WI38 (cell line): ENCODE measurements around the gene SSH2.

ENCODE experiments used
- H3K4me3 ChIP-seq: 2 replicates; pipeline ENCODE4 v1.5.1; 2011; ENCODE audit warnings: low read depth, mild to moderate bottlenecking, control low read depth, low read length
- CTCF ChIP-seq: IDR thresholded peaks from 2 replicates; pipeline ENCODE4 v1.5.1; 2012; ENCODE audit warnings: low read depth, mild to moderate bottlenecking, control low read depth, low read length

SSH2 gene

GRCh38 chr17:29610395-29610794, 319.6 kb downstream of the SSH2 start:
- no peak overlapping the region for H3K4me3 ChIP-seq
- TF ChIP-seq CTCF, result no peak

- no peak overlapping the region for H3K4me3 ChIP-seq
- TF ChIP-seq CTCF, result no peak
Observed at GRCh38 chr17:29608986-29609385, 321.0 kb downstream of the SSH2 start.

GRCh38 chr17:29607557-29608195, 322.4 kb downstream of the SSH2 start:
- TF ChIP-seq CTCF, result no peak
- no peak overlapping the region for H3K4me3 ChIP-seq

GRCh38 chr17:29603109-29603674, 326.8 kb downstream of the SSH2 start:
- no peak for TF ChIP-seq CTCF
- no peak overlapping the region for H3K4me3 ChIP-seq

GRCh38 chr17:29597361-29598172, 332.5 kb downstream of the SSH2 start:
- TF ChIP-seq CTCF, result no peak
- no peak overlapping the region for H3K4me3 ChIP-seq

GRCh38 chr17:29596811-29597210, 333.2 kb downstream of the SSH2 start:
- no peak for TF ChIP-seq CTCF
- no peak overlapping the region for H3K4me3 ChIP-seq
